Epithelial cell of esophagus (primary cell): ENCODE data around the gene CLASRP.

Source experiments
- DNase-seq: peaks from one replicate; pipeline ENCODE4 v3.0.0; 2010; ENCODE audit warnings: low read depth
- H3K4me3 ChIP-seq: 2 replicates; pipeline ENCODE4 v1.5.1; 2011; ENCODE audit warnings: mild to moderate bottlenecking, low read length, control low read depth
- TF ChIP-seq, protein P1 (sequence below): IDR thresholded peaks from 2 replicates; pipeline ENCODE4 v1.5.1; 2011; ENCODE audit warnings: low read depth, mild to moderate bottlenecking, low read length, control low read depth, inconsistent platforms; ENCODE audit not compliant: insufficient read depth; ENCODE audit errors: missing control alignments

The CLASRP gene

DNA sequence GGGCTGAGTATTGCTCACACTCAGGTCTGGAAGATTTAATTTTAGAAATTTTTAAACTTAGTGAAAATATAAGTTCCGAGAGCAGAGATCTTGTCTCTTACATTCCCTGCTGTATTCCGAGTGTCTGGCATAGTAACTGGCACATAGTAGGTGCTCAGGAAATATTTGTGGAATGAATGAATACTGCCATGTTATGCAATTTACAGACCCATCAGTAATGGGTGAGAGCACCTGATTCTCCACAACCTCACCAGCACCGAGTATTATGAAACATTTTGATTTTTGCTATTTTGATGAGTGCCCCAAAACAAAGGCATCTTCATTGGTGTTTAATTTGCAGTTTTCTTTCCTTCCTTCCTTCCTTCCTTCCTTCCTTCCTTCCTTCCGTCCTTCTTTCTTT is 15.8 kb upstream of the CLASRP start:
- DNase-seq = no peak
- no peak overlapping the region for H3K4me3 ChIP-seq
- TF ChIP-seq, protein P1, sequence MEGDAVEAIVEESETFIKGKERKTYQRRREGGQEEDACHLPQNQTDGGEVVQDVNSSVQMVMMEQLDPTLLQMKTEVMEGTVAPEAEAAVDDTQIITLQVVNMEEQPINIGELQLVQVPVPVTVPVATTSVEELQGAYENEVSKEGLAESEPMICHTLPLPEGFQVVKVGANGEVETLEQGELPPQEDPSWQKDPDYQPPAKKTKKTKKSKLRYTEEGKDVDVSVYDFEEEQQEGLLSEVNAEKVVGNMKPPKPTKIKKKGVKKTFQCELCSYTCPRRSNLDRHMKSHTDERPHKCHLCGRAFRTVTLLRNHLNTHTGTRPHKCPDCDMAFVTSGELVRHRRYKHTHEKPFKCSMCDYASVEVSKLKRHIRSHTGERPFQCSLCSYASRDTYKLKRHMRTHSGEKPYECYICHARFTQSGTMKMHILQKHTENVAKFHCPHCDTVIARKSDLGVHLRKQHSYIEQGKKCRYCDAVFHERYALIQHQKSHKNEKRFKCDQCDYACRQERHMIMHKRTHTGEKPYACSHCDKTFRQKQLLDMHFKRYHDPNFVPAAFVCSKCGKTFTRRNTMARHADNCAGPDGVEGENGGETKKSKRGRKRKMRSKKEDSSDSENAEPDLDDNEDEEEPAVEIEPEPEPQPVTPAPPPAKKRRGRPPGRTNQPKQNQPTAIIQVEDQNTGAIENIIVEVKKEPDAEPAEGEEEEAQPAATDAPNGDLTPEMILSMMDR = no peak

GRCh38 chr19:45025264-45025663 is 13.6 kb upstream of the CLASRP start:
- no peak overlapping the region for H3K4me3 ChIP-seq
- no peak for DNase-seq
- TF ChIP-seq, protein P1 = no peak

DNA sequence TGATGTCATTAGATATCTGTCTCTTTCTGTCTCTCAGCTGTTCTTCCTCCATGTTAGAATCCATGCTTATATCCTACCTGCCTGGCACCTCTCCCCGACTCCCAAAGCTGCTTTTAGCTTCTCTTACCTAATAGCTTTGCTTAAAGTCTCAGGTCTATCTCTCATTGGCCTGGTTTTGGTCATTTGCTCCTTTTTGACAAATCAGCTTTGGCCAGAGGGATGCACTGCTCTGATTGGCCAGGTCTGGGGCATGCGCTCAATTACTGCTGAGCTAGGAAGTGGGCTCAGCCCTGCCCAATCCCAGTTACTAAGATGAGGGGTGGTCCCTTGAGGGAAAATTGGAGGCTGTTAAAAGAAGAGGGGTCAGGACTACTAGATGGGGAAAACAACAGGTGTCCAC is 11.5 kb upstream of the CLASRP start:
- H3K4me3 ChIP-seq = no peak overlapping the region
- TF ChIP-seq, protein P1 = no peak
- DNase-seq = no peak

DNA sequence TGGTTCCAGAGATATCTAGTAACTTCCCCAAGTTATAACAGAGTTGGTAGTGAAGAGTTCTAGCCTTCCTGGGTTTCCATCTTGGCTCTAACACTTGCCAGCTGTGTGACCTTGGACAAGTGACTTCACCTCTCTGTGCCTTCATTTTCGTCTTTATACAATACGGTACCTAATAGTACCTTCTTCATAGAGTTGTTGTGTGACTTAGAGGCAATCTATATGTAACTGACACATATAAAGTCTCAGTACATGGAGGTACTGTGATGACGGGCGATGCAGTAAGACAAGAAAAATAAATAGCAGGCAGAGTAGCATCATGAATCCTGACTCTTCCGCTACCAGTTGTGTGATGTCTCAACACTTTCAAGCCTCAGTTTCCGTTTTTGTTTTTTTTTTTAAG is 8.0 kb upstream of the CLASRP start:
- no peak overlapping the region for H3K4me3 ChIP-seq
- no peak for DNase-seq
- TF ChIP-seq, protein P1 = no peak

GRCh38 chr19:45032421-45032820 is 6.4 kb upstream of the CLASRP start:
- no peak overlapping the region for H3K4me3 ChIP-seq
- DNase-seq = no peak
- TF ChIP-seq, protein P1 = no peak

GRCh38 chr19:45035755-45036154 is 3.1 kb upstream of the CLASRP start:
- no peak for DNase-seq
- TF ChIP-seq, protein P1 = no peak
- H3K4me3 ChIP-seq = no peak overlapping the region

- no peak for DNase-seq
- H3K4me3 ChIP-seq = no peak overlapping the region
- TF ChIP-seq, protein P1 = no peak
Measured at GRCh38 chr19:45037393-45038169, 1.3 kb upstream of the CLASRP start.
